ENCODE measurements around the gene IL12RB1.

DNA sequence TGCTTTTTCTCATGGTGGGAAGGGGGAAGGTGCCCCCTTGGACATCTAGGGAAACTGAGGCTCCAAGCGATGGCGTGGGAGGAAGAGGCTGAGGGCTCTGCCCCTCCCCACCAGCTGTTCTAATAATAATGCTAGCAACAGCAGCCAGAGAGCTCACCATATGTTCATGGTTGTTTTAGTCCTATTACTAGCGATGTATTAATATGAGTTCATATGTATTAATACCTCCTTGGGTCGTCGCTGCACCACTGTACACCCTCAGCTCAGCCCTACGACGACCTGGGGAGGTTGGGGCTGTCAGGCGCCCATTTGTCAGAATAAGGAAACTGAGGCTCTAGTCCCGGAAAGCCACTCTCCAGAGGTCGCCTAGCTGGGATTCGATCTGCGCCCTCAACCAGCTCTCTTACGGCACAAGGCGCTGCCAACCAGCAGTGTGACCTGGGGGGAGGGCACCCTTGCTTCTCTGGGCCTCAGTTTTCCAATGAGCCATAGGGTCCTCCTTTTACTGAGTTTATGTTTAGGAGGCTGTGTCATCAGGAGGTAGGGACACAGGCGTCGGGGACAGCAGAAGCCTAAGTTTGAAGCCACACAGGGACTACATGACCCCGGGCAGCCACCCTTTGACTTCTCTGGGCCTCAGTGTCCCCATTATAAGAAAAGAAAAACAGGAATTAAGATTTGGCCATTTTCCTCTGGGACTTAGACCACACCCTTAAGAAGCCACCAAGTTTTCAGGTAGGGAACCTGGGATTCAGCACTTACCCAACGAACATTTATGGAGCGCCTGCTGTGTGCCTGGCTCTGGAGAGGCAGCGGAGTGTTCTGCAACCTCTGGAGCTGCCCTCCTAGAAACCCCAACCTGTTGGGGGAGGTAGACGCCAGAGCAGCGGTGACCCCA, 11.5 kb upstream of the IL12RB1 start:
- TF ChIP-seq, protein P1, sequence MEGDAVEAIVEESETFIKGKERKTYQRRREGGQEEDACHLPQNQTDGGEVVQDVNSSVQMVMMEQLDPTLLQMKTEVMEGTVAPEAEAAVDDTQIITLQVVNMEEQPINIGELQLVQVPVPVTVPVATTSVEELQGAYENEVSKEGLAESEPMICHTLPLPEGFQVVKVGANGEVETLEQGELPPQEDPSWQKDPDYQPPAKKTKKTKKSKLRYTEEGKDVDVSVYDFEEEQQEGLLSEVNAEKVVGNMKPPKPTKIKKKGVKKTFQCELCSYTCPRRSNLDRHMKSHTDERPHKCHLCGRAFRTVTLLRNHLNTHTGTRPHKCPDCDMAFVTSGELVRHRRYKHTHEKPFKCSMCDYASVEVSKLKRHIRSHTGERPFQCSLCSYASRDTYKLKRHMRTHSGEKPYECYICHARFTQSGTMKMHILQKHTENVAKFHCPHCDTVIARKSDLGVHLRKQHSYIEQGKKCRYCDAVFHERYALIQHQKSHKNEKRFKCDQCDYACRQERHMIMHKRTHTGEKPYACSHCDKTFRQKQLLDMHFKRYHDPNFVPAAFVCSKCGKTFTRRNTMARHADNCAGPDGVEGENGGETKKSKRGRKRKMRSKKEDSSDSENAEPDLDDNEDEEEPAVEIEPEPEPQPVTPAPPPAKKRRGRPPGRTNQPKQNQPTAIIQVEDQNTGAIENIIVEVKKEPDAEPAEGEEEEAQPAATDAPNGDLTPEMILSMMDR (IDR thresholded peaks at IDR 0.05) = no peak
- TF ChIP-seq, protein P2, sequence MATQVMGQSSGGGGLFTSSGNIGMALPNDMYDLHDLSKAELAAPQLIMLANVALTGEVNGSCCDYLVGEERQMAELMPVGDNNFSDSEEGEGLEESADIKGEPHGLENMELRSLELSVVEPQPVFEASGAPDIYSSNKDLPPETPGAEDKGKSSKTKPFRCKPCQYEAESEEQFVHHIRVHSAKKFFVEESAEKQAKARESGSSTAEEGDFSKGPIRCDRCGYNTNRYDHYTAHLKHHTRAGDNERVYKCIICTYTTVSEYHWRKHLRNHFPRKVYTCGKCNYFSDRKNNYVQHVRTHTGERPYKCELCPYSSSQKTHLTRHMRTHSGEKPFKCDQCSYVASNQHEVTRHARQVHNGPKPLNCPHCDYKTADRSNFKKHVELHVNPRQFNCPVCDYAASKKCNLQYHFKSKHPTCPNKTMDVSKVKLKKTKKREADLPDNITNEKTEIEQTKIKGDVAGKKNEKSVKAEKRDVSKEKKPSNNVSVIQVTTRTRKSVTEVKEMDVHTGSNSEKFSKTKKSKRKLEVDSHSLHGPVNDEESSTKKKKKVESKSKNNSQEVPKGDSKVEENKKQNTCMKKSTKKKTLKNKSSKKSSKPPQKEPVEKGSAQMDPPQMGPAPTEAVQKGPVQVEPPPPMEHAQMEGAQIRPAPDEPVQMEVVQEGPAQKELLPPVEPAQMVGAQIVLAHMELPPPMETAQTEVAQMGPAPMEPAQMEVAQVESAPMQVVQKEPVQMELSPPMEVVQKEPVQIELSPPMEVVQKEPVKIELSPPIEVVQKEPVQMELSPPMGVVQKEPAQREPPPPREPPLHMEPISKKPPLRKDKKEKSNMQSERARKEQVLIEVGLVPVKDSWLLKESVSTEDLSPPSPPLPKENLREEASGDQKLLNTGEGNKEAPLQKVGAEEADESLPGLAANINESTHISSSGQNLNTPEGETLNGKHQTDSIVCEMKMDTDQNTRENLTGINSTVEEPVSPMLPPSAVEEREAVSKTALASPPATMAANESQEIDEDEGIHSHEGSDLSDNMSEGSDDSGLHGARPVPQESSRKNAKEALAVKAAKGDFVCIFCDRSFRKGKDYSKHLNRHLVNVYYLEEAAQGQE (IDR thresholded peaks at IDR 0.05) = no peak
- TF ChIP-seq TP53 (CRISPR knock-in tag; IDR thresholded peaks at IDR 0.05) = no peak
- no peak for TF ChIP-seq SMC3 (IDR thresholded peaks at IDR 0.05)
- TF ChIP-seq, protein P3, sequence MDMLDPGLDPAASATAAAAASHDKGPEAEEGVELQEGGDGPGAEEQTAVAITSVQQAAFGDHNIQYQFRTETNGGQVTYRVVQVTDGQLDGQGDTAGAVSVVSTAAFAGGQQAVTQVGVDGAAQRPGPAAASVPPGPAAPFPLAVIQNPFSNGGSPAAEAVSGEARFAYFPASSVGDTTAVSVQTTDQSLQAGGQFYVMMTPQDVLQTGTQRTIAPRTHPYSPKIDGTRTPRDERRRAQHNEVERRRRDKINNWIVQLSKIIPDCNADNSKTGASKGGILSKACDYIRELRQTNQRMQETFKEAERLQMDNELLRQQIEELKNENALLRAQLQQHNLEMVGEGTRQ (IDR thresholded peaks at IDR 0.05) = no peak
- no peak for TF ChIP-seq BCL3 (IDR thresholded peaks at IDR 0.05)
- no peak for TF ChIP-seq POLR2A (IDR thresholded peaks at IDR 0.05; ENCODE audit: low read length)
- TF ChIP-seq BHLHE40 (IDR thresholded peaks at IDR 0.05; ENCODE audit: low read depth, low read length) = no peak

Data from A549 (cell line).